Measurements from ENCODE around the gene TMEM223. TPM values are rescaled to one million over a fixed set of nuclear protein-coding genes. Genes with fewer than 3 reads are reported as not detected.
A peak's percentile ranks its signal among the peaks of the same experiment; 100 is the strongest.

Gene TMEM223
- total RNA-seq, 4 donors from 2014 or later: 20.8 to 45.1 (median 30.3) TPM

DNA sequence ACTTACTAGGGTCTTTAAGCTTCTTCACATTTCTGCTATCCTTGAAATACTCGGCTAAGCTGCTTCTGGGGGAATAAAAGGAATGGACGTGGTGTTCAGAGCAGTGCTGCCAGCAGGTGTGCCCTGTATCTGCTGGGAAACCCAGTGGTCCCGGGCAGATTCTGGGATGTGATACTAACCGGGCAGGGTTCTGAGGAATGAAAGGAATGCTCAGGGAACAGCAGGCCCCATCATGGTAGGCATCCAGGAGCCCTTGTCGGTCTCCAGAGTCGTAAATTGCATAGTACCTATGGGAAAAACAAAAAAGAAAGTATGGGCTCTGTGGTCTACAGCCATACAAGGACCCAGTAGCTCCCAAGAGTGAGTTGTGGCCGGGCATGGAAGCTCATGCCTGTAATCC is 4.5 kb upstream of the TMEM223 start:
- TF ChIP-seq, protein P1, sequence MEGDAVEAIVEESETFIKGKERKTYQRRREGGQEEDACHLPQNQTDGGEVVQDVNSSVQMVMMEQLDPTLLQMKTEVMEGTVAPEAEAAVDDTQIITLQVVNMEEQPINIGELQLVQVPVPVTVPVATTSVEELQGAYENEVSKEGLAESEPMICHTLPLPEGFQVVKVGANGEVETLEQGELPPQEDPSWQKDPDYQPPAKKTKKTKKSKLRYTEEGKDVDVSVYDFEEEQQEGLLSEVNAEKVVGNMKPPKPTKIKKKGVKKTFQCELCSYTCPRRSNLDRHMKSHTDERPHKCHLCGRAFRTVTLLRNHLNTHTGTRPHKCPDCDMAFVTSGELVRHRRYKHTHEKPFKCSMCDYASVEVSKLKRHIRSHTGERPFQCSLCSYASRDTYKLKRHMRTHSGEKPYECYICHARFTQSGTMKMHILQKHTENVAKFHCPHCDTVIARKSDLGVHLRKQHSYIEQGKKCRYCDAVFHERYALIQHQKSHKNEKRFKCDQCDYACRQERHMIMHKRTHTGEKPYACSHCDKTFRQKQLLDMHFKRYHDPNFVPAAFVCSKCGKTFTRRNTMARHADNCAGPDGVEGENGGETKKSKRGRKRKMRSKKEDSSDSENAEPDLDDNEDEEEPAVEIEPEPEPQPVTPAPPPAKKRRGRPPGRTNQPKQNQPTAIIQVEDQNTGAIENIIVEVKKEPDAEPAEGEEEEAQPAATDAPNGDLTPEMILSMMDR (IDR thresholded peaks at IDR 0.05): no peak
- DNase-seq (ENCODE audit: low spot score) (no peak), ATAC-seq (ENCODE audit: low FRiP score) (no peak)

DNA sequence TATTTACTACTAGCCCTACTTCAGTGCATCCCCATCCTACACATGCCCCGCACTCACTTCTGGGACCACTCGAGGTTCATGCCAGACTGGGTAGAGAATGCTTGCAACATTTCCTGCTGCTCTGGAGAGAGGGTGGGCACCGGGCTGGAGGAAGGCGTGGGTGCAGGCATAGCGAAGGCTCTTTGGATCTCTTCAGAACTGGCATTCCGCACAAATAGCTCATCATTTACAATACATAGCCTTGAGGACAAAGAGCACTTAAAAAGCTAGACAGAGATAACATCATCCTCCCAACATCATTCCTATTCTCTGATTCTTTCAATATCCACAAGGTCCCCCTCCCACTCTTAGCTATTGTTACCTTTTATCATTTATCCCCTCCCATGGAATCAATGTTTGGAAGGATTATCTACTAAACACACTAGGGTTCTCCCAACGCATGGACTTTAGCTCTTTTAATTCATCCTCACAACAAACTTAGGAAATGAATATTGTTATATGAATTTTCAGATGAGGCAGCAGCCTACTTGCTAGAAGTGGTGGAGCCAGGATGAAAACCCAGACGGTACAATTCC is 2.5 kb upstream of the TMEM223 start:
- TF ChIP-seq, protein P1 (IDR thresholded peaks at IDR 0.05): no peak
- ATAC-seq (ENCODE audit: low FRiP score): no peak
- no peak for DNase-seq (ENCODE audit: low spot score)

DNA sequence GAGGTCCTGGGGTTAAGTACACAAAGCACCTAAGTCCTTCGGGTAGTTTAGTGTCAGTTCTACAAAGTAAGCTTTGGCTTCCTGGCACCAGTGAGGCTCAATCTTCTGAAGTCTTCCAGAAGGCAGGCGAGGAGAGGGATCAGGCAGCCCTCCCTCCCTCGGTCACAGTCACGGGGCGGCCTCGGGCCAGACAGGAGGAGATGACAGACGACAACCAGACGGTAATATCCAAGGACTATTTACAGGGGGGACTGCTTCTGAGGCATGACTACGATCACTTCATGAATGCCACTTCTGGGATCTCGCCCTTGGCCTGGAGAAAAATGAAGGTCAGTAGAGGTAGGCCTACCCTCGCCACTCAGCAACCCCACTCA is 383 bp upstream of the TMEM223 start:
- no peak for ATAC-seq (ENCODE audit: low FRiP score)
- no peak for DNase-seq (ENCODE audit: low spot score)
- TF ChIP-seq, protein P1 (IDR thresholded peaks at IDR 0.05): no peak

DNA sequence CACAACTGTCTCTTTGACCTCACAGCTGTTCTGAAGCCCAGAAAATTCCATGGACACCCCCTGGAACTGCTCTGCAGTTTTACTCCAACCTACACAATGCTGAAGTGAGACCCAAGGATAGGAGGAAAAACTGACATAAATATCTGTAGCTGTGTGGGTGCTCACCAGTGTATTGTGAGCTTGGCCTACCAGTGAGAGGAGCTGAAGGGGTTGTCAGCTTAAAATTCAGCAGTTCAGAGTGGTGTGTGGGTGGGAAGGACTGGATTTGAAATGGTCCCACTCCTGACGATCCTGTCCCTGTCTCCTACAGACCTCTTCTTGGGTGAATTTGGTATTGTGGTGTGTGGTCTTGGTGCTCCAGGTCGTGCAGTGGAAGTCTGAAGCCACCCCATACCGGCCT is 2.2 kb downstream of the TMEM223 start:
- ATAC-seq (ENCODE audit: low FRiP score) (no peak), DNase-seq (ENCODE audit: low spot score) (no peak)
- TF ChIP-seq, protein P1 (IDR thresholded peaks at IDR 0.05): no peak

DNA sequence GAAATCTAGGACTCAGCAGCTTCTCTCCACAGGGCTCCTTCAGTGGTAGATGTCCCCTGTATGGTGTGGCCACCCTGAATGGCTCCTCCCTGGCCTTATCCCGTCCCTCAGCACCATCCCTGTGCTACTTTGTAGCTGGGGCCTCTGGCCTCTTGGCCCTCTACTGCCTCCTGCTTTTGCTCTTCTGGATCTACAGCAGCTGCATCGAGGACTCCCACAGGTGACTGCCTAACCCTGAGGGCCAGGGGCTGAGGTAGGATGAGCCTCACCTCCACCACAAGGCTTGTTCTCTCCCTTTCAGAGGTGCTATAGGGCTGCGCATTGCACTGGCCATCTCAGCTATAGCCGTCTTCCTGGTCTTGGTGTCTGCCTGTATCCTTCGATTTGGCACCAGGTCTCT is 2.8 kb downstream of the TMEM223 start:
- ATAC-seq (ENCODE audit: low FRiP score): no peak
- TF ChIP-seq, protein P1 (IDR thresholded peaks at IDR 0.05): no peak
- no peak for DNase-seq (ENCODE audit: low spot score)

DNA sequence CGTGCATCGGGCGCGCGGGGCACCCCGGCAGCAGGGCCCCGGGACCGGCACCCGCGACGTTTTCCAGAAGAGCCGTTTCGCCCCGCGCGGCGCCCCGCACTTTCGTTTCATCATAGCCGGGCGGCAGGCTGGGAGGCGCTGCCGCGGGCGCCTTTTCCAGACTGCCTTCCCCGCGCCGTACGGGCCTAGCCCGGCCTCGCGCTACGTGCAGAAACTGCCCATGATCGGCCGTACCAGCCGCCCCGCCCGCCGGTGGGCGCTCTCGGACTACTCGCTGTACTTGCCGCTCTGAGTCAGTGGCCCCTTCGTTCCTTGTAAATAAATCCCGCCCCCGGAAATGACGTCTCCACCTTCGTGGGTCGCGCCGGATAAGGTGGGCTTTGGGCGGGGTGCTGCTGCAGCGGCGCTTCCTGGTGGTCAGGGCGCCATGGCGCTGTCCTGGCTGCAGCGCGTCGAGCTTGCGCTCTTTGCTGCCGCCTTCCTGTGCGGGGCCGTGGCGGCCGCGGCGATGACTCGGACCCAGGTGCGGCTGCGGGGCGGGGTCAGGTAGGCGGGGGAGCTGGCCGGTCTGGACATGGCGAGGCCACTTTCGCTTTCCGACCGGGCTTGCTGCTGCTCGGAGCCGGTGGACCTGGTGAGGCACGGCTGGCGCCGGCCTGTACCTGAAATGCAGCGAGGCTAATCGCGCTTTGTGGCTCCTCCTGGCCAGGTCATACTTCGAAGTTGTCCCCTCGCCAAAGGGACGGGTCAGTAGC is 4.6 kb downstream of the TMEM223 start, which contains the start of gene TMEM179B:
TSS of gene TMEM179B (plus strand) at position 398 of the 755 bp plus-strand sequence. CDS start at position 428, 30 bp downstream.
- TF ChIP-seq, protein P1 (IDR thresholded peaks at IDR 0.05): peak in 1 of 3 donors; percentile 56
- peak; percentile 99 for DNase-seq (ENCODE audit: low spot score)
- ATAC-seq (ENCODE audit: low FRiP score): peak; percentile 91

Measured in omental fat pad (tissue), 4 donors.